ENCODE measurements around the gene RBMS1.

Gene RBMS1

GRCh38 chr2:160336635-160337034 lies 157.0 kb downstream of the RBMS1 start:
- no peaks in the 10 kb centered on the region for H3K9me2 ChIP-seq (replicated peaks; ENCODE audit: insufficient read depth, low read length)
- H3F3A ChIP-seq (ENCODE audit: insufficient read depth, low read length) = no peaks in the 10 kb centered on the region

GRCh38 chr2:160336105-160336504 lies 157.5 kb downstream of the RBMS1 start:
- Histone ChIP-seq H4K20me1 (ENCODE audit: insufficient read depth, low read length) (no peaks in the 10 kb centered on the region), H3K79me2 (ENCODE audit: low read length) (0 out of 2 replicates have a peak, but pooled peaks cover 23% of the 10 kb centered on the region), H3K9me3 (replicated peaks; ENCODE audit: insufficient read depth, low read length) (no peaks in the 10 kb centered on the region), H3K27ac (ENCODE audit: low read length) (no peak overlapping the region), H3K9me2 (replicated peaks; ENCODE audit: insufficient read depth, low read length) (no peaks in the 10 kb centered on the region), H3F3A (ENCODE audit: insufficient read depth, low read length) (no peaks in the 10 kb centered on the region), H3K4me3 (ENCODE audit: low read length) (no peak overlapping the region), H3K36me3 (replicated peaks; ENCODE audit: insufficient read depth, low read length) (no peaks in the 10 kb centered on the region), H3K4me2 (ENCODE audit: low read depth, low read length) (no peak overlapping the region), H3K4me1 (ENCODE audit: low read length) (peaks cover 7% of the 10 kb centered on the region; the same call in 1 of the 2 replicates), H3K9ac (ENCODE audit: low read length) (no peak overlapping the region), H3K27me3 (replicated peaks; ENCODE audit: insufficient read depth, low read length) (no peaks in the 10 kb centered on the region), H2AFZ (ENCODE audit: low read length) (no peak overlapping the region)
- no peak for TF ChIP-seq EZH2 (optimal IDR thresholded peaks at IDR 0.05; ENCODE audit: low read depth, low read length)
- no peak for TF ChIP-seq EZH2phosphoT487 (IDR thresholded peaks at IDR 0.05; ENCODE audit: low read length)
- TF ChIP-seq, protein P1, sequence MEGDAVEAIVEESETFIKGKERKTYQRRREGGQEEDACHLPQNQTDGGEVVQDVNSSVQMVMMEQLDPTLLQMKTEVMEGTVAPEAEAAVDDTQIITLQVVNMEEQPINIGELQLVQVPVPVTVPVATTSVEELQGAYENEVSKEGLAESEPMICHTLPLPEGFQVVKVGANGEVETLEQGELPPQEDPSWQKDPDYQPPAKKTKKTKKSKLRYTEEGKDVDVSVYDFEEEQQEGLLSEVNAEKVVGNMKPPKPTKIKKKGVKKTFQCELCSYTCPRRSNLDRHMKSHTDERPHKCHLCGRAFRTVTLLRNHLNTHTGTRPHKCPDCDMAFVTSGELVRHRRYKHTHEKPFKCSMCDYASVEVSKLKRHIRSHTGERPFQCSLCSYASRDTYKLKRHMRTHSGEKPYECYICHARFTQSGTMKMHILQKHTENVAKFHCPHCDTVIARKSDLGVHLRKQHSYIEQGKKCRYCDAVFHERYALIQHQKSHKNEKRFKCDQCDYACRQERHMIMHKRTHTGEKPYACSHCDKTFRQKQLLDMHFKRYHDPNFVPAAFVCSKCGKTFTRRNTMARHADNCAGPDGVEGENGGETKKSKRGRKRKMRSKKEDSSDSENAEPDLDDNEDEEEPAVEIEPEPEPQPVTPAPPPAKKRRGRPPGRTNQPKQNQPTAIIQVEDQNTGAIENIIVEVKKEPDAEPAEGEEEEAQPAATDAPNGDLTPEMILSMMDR (IDR thresholded peaks at IDR 0.05; ENCODE audit: low read length) = no peak
- no peak for DNase-seq

More at GRCh38 chr2:160336635-160337034, 157.0 kb downstream of the RBMS1 start:
- H4K20me1 ChIP-seq (ENCODE audit: insufficient read depth, low read length) = no peaks in the 10 kb centered on the region
- H3K9me3 ChIP-seq (replicated peaks; ENCODE audit: insufficient read depth, low read length) = no peaks in the 10 kb centered on the region
- H3K27ac ChIP-seq (ENCODE audit: low read length) = no peak overlapping the region
- 0 out of 2 replicates have a peak, but pooled peaks cover 20% of the 10 kb centered on the region for H3K79me2 ChIP-seq (ENCODE audit: low read length)
- DNase-seq = no peak
- no peak overlapping the region for H3K4me3 ChIP-seq (ENCODE audit: low read length)
- no peak overlapping the region for H3K9ac ChIP-seq (ENCODE audit: low read length)
- no peak overlapping the region for H3K4me2 ChIP-seq (ENCODE audit: low read depth, low read length)
- TF ChIP-seq EZH2 (optimal IDR thresholded peaks at IDR 0.05; ENCODE audit: low read depth, low read length) = no peak
- TF ChIP-seq, protein P1 (IDR thresholded peaks at IDR 0.05; ENCODE audit: low read length) = no peak
- TF ChIP-seq EZH2phosphoT487 (IDR thresholded peaks at IDR 0.05; ENCODE audit: low read length) = no peak
- no peaks in the 10 kb centered on the region for H3K36me3 ChIP-seq (replicated peaks; ENCODE audit: insufficient read depth, low read length)
- H3K27me3 ChIP-seq (replicated peaks; ENCODE audit: insufficient read depth, low read length) = no peaks in the 10 kb centered on the region
- peaks cover 12% of the 10 kb centered on the region for H3K4me1 ChIP-seq (ENCODE audit: low read length)
- H2AFZ ChIP-seq (ENCODE audit: low read length) = no peak overlapping the region

DNA sequence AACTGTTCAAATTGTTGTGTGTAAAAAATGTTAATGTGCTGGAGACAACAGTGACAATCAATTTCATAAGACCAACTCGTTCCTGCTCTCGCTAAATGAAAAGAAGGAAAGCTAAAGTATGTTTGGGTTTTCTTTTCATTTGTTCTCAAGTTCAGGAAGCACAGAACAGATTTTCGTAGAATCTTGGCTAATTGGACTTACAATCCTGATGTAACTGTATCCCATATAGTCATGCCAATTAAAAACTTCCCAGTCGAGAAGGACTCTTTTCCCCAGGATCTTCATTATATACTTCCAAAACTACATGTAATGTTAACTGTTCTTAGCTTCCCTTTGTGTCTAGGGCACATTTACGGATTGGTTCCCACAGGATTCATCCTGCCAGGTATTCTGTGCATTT lies 158.2 kb downstream of the RBMS1 start:
- no peaks in the 10 kb centered on the region for H3K27me3 ChIP-seq (replicated peaks; ENCODE audit: insufficient read depth, low read length)
- H4K20me1 ChIP-seq (ENCODE audit: insufficient read depth, low read length) = no peaks in the 10 kb centered on the region
- H2AFZ ChIP-seq (ENCODE audit: low read length) = no peak overlapping the region
- H3F3A ChIP-seq (ENCODE audit: insufficient read depth, low read length) = no peaks in the 10 kb centered on the region
- no peak overlapping the region for H3K4me2 ChIP-seq (ENCODE audit: low read depth, low read length)
- no peaks in the 10 kb centered on the region for H3K9me3 ChIP-seq (replicated peaks; ENCODE audit: insufficient read depth, low read length)
- H3K79me2 ChIP-seq (ENCODE audit: low read length) = 0 out of 2 replicates have a peak, but pooled peaks cover 22% of the 10 kb centered on the region
- H3K9ac ChIP-seq (ENCODE audit: low read length) = no peak overlapping the region
- TF ChIP-seq EZH2phosphoT487 (IDR thresholded peaks at IDR 0.05; ENCODE audit: low read length) (no peak), EZH2 (optimal IDR thresholded peaks at IDR 0.05; ENCODE audit: low read depth, low read length) (no peak)
- TF ChIP-seq, protein P1 (IDR thresholded peaks at IDR 0.05; ENCODE audit: low read length) = no peak
- no peaks in the 10 kb centered on the region for H3K9me2 ChIP-seq (replicated peaks; ENCODE audit: insufficient read depth, low read length)
- H3K36me3 ChIP-seq (replicated peaks; ENCODE audit: insufficient read depth, low read length) = no peaks in the 10 kb centered on the region
- H3K27ac ChIP-seq (ENCODE audit: low read length) = no peak overlapping the region
- peaks cover 7% of the 10 kb centered on the region; the same call in 1 of the 2 replicates for H3K4me1 ChIP-seq (ENCODE audit: low read length)
- no peak overlapping the region for H3K4me3 ChIP-seq (ENCODE audit: low read length)
- no peak for DNase-seq

Data from MM.1S (cell line).